ENCODE data around the gene FUCA1.

Gene FUCA1

GRCh38 chr1:23800400-23801337 lies 67.4 kb downstream of the FUCA1 start, which contains the start of gene GALE:
TSS of gene GALE (minus strand) at chr1:23800754. CDS start at chr1:23799007, 1,747 bp downstream.
- DNase-seq: peak; percentile 97

DNA sequence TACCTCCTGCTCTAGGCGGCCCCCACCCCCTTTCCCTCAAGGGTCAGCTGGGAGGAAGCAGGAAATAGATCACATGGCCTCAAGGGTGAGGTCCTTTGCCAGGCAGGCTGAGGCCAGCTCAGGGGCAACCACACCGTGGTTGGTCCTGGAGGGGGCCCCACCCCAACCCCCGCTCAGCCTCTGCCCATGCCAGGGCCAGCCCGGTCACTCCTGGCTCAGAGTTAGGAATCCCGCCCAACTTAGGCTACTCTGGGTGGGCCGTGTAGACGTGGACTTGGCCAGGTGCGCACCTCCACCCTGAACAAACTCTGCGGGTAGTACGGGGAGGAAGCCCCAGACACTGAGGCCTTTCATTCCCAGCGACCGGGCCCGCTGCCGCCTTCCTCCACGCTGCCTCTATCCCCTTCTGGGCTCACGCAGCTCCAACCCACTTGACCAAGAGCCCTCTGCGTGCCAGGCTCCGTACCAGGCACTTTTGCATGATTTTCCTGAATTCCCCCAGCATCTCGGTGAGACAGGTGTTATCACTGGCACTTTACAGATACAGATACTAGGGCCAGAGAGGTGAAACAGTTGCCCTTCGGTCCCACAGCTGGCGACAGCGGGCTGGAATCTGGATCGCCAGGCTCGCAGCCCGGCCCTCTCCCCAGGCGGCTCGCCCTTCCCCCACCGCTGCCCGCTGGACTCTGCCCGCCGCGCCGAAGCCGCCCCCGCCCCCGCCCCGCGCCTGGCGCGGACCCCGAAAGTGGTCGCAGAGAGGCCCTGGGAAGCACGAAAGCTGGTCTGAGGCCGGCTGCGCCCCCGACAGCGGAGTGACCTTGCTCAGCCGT lies 68.3 kb downstream of the FUCA1 start:
- peak; percentile 44 for DNase-seq

GRCh38 chr1:23799255-23799569 lies 68.9 kb downstream of the FUCA1 start:
- no peak for DNase-seq

GRCh38 chr1:23798662-23799142 lies 69.4 kb downstream of the FUCA1 start:
- DNase-seq: no peak

- no peak for DNase-seq
Measured at GRCh38 chr1:23797478-23798448, 70.3 kb downstream of the FUCA1 start.

DNA sequence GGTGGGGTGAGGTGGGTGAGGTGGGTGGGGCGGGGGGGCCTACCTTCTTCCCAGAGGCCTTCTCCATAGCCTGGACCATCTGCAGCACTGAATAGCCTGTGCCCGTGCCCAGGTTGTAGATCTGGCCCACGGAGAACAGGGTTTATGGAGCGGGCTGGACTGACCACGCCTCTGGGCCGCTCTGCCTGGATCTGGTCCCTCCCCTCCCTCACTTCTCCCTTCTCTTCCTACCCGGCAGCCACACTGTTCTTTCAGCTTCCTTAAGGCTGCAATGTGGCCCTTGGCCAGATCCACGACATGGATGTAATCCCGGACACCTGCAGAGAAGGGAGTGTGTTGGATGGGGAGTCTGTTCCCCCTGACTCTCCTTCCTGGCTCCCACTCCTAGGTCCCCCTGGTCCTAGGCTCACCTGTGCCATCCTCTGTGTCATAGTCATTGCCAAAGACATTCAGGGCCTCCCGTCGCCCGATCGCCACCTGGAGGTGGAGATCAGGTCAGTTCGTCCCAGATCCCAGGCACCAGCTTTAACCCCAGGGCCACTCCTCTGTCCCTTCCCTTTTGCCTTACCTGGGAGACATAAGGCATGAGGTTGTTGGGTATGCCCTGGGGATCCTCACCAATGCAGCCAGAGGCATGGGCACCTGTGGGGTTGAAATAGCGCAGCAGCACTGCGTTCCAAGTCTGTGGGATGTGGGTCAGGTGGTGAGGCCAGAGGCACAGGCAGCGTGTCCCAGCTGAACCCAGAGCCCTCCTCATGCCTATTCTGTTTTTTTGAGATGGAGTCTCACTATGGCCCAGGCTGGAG lies 71.4 kb downstream of the FUCA1 start:
- DNase-seq: no peak

DNA sequence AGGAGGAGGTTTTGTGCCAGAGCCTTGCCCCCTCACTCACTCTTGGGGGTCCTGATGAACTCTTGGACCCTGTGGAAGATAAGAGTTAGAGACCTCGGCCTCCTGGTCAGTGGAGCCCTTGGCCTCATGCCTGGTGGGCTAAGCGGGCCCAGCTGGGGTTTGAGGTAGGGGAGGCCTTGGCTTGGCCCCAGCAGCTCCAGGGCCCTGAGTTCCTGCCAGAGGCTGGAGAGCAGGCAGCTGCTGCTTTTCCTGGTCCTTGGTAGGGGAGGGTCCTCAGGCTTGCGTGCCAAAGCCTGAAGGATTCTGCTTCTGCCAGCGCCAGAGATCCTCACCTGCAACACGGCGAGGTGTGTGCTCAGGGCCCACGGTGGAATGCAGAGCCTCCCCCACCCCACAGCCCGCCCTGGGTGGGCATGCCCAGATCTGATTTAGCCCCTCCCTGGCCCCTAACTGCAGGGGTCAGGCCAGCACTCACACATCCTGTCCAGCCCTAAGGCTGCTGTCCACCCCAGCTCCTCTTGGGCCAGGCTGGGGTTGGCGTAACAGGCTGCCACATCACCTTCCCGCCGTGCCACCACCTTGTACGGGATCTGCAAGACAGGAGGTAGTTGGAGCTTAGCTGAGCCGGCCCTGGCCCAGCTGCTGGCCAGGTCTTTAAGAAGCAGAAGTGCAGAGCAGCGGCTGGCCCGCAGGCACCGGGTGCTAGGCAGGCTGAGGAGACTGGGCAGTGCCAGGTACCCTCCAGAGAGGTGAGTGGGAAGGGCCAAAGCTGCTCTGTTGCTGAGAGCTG lies 72.2 kb downstream of the FUCA1 start:
- no peak for DNase-seq

All from CD4-positive, alpha-beta T cell treated with Interleukin-12 subunit alpha and Interleukin-12 subunit beta, for 1 hour (primary cell).